ENCODE measurements around the gene CLEC7A. TPM values are rescaled to one million over a fixed set of nuclear protein-coding genes. Genes with fewer than 3 reads are reported as not detected.

Gene CLEC7A
- total RNA-seq, 1 donor from 2014 or later: 1.1 TPM

DNA sequence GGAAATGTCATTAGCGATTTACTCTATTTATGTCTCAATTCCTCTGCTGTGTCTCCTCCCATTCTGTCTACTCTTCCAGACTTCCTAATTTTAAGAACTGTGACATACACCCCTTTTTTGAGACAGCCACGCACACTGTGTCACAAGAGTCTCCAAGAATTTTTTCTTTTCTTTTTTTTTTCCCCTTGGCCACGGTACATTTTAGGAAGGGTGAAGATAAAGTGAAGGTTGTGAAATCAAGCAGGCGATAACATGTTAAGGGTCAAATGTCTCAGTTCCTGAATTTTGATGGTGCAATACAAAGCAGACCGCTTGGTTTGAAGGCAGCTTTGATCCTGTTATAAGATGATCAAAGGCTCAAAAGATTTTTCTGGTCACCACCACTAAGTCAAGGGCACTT is 37.6 kb upstream of the CLEC7A start:
- H3K4me3 Mint-ChIP-seq (ENCODE audit: unreplicated experiment): no peak overlapping the region
- no peak overlapping the region for H3K27ac ChIP-seq (ENCODE audit: low read depth, low read length)
- TF ChIP-seq EZH2 (IDR thresholded peaks at IDR 0.05; ENCODE audit: insufficient read depth, low read length): no peak
- TF ChIP-seq, protein P1, sequence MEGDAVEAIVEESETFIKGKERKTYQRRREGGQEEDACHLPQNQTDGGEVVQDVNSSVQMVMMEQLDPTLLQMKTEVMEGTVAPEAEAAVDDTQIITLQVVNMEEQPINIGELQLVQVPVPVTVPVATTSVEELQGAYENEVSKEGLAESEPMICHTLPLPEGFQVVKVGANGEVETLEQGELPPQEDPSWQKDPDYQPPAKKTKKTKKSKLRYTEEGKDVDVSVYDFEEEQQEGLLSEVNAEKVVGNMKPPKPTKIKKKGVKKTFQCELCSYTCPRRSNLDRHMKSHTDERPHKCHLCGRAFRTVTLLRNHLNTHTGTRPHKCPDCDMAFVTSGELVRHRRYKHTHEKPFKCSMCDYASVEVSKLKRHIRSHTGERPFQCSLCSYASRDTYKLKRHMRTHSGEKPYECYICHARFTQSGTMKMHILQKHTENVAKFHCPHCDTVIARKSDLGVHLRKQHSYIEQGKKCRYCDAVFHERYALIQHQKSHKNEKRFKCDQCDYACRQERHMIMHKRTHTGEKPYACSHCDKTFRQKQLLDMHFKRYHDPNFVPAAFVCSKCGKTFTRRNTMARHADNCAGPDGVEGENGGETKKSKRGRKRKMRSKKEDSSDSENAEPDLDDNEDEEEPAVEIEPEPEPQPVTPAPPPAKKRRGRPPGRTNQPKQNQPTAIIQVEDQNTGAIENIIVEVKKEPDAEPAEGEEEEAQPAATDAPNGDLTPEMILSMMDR (IDR thresholded peaks at IDR 0.05; ENCODE audit: insufficient read depth, low read depth, low read length): no peak

DNA sequence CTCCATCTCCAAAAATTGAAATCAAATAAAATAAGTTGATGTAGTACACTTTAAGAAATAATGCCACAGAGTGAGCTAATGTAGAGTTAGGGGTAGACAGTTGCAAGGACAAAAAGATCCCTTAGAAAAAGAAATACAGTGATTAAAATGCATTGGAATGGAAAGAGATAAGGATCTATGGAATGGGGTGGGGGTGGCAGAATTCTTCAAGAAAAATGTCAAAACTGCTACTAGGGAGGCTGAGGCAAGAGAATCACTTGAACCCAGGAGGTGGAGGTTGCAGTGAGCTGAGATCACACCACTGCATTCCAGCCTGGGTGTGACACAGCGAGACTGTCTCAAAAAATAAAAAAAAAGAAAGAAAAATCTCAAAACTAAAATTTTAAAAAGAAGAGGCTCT is 35.4 kb upstream of the CLEC7A start:
- no peak overlapping the region for H3K9ac ChIP-seq (ENCODE audit: low read length)
- no peaks in the 10 kb centered on the region for H4K20me1 ChIP-seq (ENCODE audit: insufficient read depth, low read length)
- H3K4me1 ChIP-seq (ENCODE audit: insufficient read depth, low read length): no peaks in the 10 kb centered on the region
- FAIRE-seq (no peak), DNase-seq (ENCODE audit: low read depth) (no peak)
- no peak overlapping the region for H3K4me2 ChIP-seq (ENCODE audit: low read length)
- Mint-ChIP-seq H3K4me3 (ENCODE audit: unreplicated experiment) (no peak overlapping the region), H3K36me3 (ENCODE audit: low read depth, unreplicated experiment) (no peaks in the 10 kb centered on the region), H3K4me1 (ENCODE audit: low read depth, unreplicated experiment) (peaks cover 2% of the 10 kb centered on the region), H3K27ac (ENCODE audit: unreplicated experiment) (no peak overlapping the region), H3K9me3 (ENCODE audit: unreplicated experiment) (no peaks in the 10 kb centered on the region), H3K27me3 (ENCODE audit: low read depth, unreplicated experiment) (peaks cover 3% of the 10 kb centered on the region)
- TF ChIP-seq EZH2 (IDR thresholded peaks at IDR 0.05; ENCODE audit: insufficient read depth, low read length): no peak
- TF ChIP-seq, protein P1 (IDR thresholded peaks at IDR 0.05; ENCODE audit: insufficient read depth, low read depth, low read length): no peak
- no peak overlapping the region for H3K27ac ChIP-seq (ENCODE audit: low read depth, low read length)
- H2AFZ ChIP-seq (ENCODE audit: low read depth, low read length): no peak overlapping the region
- H3K4me3 ChIP-seq (ENCODE audit: insufficient read depth, low read depth, low read length): no peak overlapping the region
- H3K27me3 ChIP-seq (ENCODE audit: insufficient read depth, low read length): no peaks in the 10 kb centered on the region
- no peaks in the 10 kb centered on the region for H3K9me3 ChIP-seq (ENCODE audit: insufficient read depth, low read depth, low read length)
- H3K79me2 ChIP-seq (ENCODE audit: insufficient read depth, low read length): no peaks in the 10 kb centered on the region
- H3K36me3 ChIP-seq (ENCODE audit: insufficient read depth, low read length): no peaks in the 10 kb centered on the region

More for the DNA sequence above, 37.6 kb upstream of the CLEC7A start:
- no peaks in the 10 kb centered on the region for H3K79me2 ChIP-seq (ENCODE audit: insufficient read depth, low read length)
- H3K4me2 ChIP-seq (ENCODE audit: low read length): no peak overlapping the region
- no peaks in the 10 kb centered on the region for H3K27me3 ChIP-seq (ENCODE audit: insufficient read depth, low read length)
- Mint-ChIP-seq H3K9me3 (ENCODE audit: unreplicated experiment) (no peaks in the 10 kb centered on the region), H3K27me3 (ENCODE audit: low read depth, unreplicated experiment) (peaks cover 1% of the 10 kb centered on the region), H3K4me1 (ENCODE audit: low read depth, unreplicated experiment) (peaks cover 5% of the 10 kb centered on the region), H3K36me3 (ENCODE audit: low read depth, unreplicated experiment) (no peaks in the 10 kb centered on the region), H3K27ac (ENCODE audit: unreplicated experiment) (no peak overlapping the region)
- H2AFZ ChIP-seq (ENCODE audit: low read depth, low read length): no peak overlapping the region
- H3K9ac ChIP-seq (ENCODE audit: low read length): no peak overlapping the region
- H3K9me3 ChIP-seq (ENCODE audit: insufficient read depth, low read depth, low read length): no peaks in the 10 kb centered on the region
- H3K36me3 ChIP-seq (ENCODE audit: insufficient read depth, low read length): no peaks in the 10 kb centered on the region
- no peak overlapping the region for H3K4me3 ChIP-seq (ENCODE audit: insufficient read depth, low read depth, low read length)
- no peak for DNase-seq (ENCODE audit: low read depth)
- H4K20me1 ChIP-seq (ENCODE audit: insufficient read depth, low read length): no peaks in the 10 kb centered on the region
- no peak for FAIRE-seq
- H3K4me1 ChIP-seq (ENCODE audit: insufficient read depth, low read length): no peaks in the 10 kb centered on the region

DNA sequence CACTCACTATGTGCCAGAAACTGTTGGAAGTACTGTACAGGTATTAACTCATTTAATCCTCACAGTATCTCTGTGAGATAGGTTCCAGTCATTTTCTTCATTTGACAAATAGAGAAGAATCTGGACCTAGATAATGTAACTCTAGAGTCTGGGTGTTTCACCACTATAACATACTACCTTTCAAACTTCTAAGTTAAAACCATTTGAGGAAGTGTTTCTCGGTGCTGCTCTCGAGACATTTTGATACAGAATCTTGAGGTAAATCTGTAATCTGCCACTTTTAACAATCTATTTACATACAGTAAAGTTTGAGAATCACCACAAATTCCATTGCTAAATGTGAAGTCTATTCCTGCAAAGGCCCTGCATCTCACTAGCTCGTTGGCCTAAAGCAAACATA is 33.1 kb upstream of the CLEC7A start:
- Mint-ChIP-seq H3K9me3 (ENCODE audit: unreplicated experiment) (no peaks in the 10 kb centered on the region), H3K4me1 (ENCODE audit: low read depth, unreplicated experiment) (no peaks in the 10 kb centered on the region), H3K27me3 (ENCODE audit: low read depth, unreplicated experiment) (peaks cover 8% of the 10 kb centered on the region), H3K36me3 (ENCODE audit: low read depth, unreplicated experiment) (no peaks in the 10 kb centered on the region), H3K4me3 (ENCODE audit: unreplicated experiment) (no peak overlapping the region), H3K27ac (ENCODE audit: unreplicated experiment) (no peak overlapping the region)
- Histone ChIP-seq H3K36me3 (ENCODE audit: insufficient read depth, low read length) (no peaks in the 10 kb centered on the region), H3K4me1 (ENCODE audit: insufficient read depth, low read length) (no peaks in the 10 kb centered on the region), H3K27ac (ENCODE audit: low read depth, low read length) (no peak overlapping the region), H4K20me1 (ENCODE audit: insufficient read depth, low read length) (no peaks in the 10 kb centered on the region), H3K9ac (ENCODE audit: low read length) (no peak overlapping the region), H3K4me3 (ENCODE audit: insufficient read depth, low read depth, low read length) (no peak overlapping the region), H3K4me2 (ENCODE audit: low read length) (no peak overlapping the region), H3K9me3 (ENCODE audit: insufficient read depth, low read depth, low read length) (no peaks in the 10 kb centered on the region), H3K27me3 (ENCODE audit: insufficient read depth, low read length) (no peaks in the 10 kb centered on the region), H3K79me2 (ENCODE audit: insufficient read depth, low read length) (no peaks in the 10 kb centered on the region), H2AFZ (ENCODE audit: low read depth, low read length) (no peak overlapping the region)
- DNase-seq (ENCODE audit: low read depth) (no peak), FAIRE-seq (no peak)
- TF ChIP-seq, protein P1 (IDR thresholded peaks at IDR 0.05; ENCODE audit: insufficient read depth, low read depth, low read length): no peak
- TF ChIP-seq EZH2 (IDR thresholded peaks at IDR 0.05; ENCODE audit: insufficient read depth, low read length): no peak

All from astrocyte (in vitro differentiated cells and primary cell).